GM18511 (cell line): Measurements from ENCODE around the gene EPHB4.
A peak's percentile ranks its signal among the peaks of the same experiment; 100 is the strongest.

Experiments
- ATAC-seq: cut with Tn5 transposase; IDR thresholded peaks from one replicate; pipeline ENCODE4 v1.9.1; 2021; ENCODE audit warnings: mild to moderate bottlenecking, moderate library complexity; ENCODE audit not compliant: unreplicated experiment

The EPHB4 gene

GRCh38 chr7:100854146-100854895 lies 27.0 kb upstream of the EPHB4 start:
- no peak for ATAC-seq

- ATAC-seq = peak; percentile 89
Measured at GRCh38 chr7:100852048-100852872, 24.9 kb upstream of the EPHB4 start, which contains the start of gene SLC12A9. Gene SLC12A9 (plus strand): TSS chr7:100852713. CDS start chr7:100854198, 1,485 bp downstream.

GRCh38 chr7:100847360-100847759 lies 20.0 kb upstream of the EPHB4 start:
- no peak for ATAC-seq

- no peak for ATAC-seq
Measured at GRCh38 chr7:100840470-100841100, 13.3 kb upstream of the EPHB4 start.

- ATAC-seq = no peak
Measured at GRCh38 chr7:100839361-100839760, 12.0 kb upstream of the EPHB4 start.

GRCh38 chr7:100837099-100837836 lies 9.9 kb upstream of the EPHB4 start:
- ATAC-seq = peak; percentile 69

- no peak for ATAC-seq
Measured at GRCh38 chr7:100836812-100837098, 9.4 kb upstream of the EPHB4 start.

- ATAC-seq = no peak
Measured at GRCh38 chr7:100835903-100836811, 8.8 kb upstream of the EPHB4 start.

- ATAC-seq = no peak
Measured at GRCh38 chr7:100832281-100832633, 4.9 kb upstream of the EPHB4 start.

- ATAC-seq = no peak
Measured at GRCh38 chr7:100830396-100830795, 3.1 kb upstream of the EPHB4 start.

GRCh38 chr7:100829150-100829716 lies 1.9 kb upstream of the EPHB4 start:
- no peak for ATAC-seq

- no peak for ATAC-seq
Measured at GRCh38 chr7:100826514-100827329, 601 bp downstream of the EPHB4 start.

GRCh38 chr7:100825751-100826513 lies 1.4 kb downstream of the EPHB4 start:
- ATAC-seq = no peak

GRCh38 chr7:100825215-100825671 lies 2.1 kb downstream of the EPHB4 start:
- ATAC-seq = no peak

- no peak for ATAC-seq
Measured at GRCh38 chr7:100824499-100825214, 2.7 kb downstream of the EPHB4 start.

GRCh38 chr7:100823534-100823933 lies 3.8 kb downstream of the EPHB4 start:
- no peak for ATAC-seq

- ATAC-seq = no peak
Measured at GRCh38 chr7:100823140-100823525, 4.2 kb downstream of the EPHB4 start.
